ENCODE results near the gene SCMH1.

SCMH1 gene

DNA sequence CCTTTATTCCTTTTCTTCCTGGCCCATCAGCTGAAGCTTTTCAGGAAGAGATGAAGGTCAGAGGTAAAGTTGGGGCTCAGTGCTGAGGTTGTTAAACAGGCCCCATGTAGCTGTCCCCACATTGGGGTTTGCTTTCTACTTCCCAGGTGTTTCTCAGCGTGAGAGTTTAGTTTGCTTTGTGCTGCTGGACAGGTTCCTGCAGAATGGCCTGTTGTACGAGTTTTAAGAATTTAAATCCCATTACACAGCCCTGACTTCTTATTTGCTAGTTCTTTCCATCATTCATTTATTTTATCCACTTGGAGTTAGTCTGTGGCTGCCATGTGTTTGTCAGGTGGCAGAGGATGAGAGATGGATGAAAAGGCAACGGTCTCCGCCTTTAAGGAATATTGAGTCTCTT lies 243.4 kb downstream of the SCMH1 start:
- no peak for DNase-seq
- H3K4me3 ChIP-seq (ENCODE audit: insufficient read depth, low read depth, low read length, poor library complexity, severe bottlenecking), result no peak overlapping the region
- no peaks in the 10 kb centered on the region for H3K9me3 ChIP-seq (ENCODE audit: control insufficient read depth, low read length)
- H3K4me1 ChIP-seq (ENCODE audit: control insufficient read depth, insufficient read depth, low read length, poor library complexity, severe bottlenecking), result no peaks in the 10 kb centered on the region
- H3K27me3 ChIP-seq (replicated peaks; ENCODE audit: control insufficient read depth, insufficient read depth, low read length, poor library complexity, severe bottlenecking), result no peaks in the 10 kb centered on the region
- peaks cover 42% of the 10 kb centered on the region for H3K36me3 ChIP-seq (ENCODE audit: control insufficient read depth, insufficient read depth, low read length)
- H3K27ac ChIP-seq (ENCODE audit: insufficient read depth, low read length, poor library complexity, severe bottlenecking), result no peak overlapping the region

DNA sequence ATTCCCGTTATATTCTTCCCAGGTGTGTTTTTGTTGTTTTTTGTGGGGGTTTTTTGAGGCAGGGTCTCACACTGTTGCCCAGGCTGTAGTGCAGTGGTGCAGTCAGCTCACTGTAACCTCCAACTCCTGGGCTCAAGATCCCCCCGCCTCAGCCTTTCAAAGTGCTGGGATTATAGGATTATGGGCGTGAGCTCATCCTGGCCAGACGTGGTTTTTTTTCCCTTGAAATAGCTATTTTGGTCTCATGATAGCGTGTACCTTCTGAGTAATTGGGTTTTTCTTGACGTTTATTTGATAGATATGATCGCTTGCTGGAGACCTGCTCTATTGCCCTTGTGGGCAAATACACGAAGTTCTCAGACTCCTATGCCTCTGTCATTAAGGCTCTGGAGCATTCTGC lies 245.0 kb downstream of the SCMH1 start:
- Histone ChIP-seq H3K4me3 (ENCODE audit: insufficient read depth, low read depth, low read length, poor library complexity, severe bottlenecking) (no peak overlapping the region), H3K27ac (ENCODE audit: insufficient read depth, low read length, poor library complexity, severe bottlenecking) (no peak overlapping the region), H3K27me3 (replicated peaks; ENCODE audit: control insufficient read depth, insufficient read depth, low read length, poor library complexity, severe bottlenecking) (no peaks in the 10 kb centered on the region), H3K4me1 (ENCODE audit: control insufficient read depth, insufficient read depth, low read length, poor library complexity, severe bottlenecking) (no peaks in the 10 kb centered on the region), H3K9me3 (ENCODE audit: control insufficient read depth, low read length) (no peaks in the 10 kb centered on the region), H3K36me3 (ENCODE audit: control insufficient read depth, insufficient read depth, low read length) (peaks cover 48% of the 10 kb centered on the region)
- DNase-seq, result no peak

DNA sequence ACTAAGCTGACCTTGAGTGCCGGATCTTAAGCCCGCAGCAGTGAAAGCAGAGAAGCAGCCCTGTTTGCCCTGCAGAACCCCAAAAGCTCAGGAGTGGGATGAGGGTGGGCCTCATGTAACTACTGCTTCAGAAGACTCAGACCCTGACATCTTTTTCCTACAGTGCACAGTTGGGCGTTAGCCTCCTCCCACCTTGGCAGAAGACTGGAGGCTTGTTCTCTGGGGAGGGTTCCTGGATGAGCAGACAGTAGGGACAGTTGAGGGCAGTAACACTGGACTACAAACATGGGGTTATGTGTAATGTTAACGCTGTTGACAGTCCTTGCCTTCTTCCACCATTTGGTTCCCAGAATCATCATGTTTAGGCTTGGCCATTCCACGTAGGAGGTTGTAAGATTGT lies 253.0 kb downstream of the SCMH1 start:
- Histone ChIP-seq H3K27me3 (replicated peaks; ENCODE audit: control insufficient read depth, insufficient read depth, low read length, poor library complexity, severe bottlenecking) (no peaks in the 10 kb centered on the region), H3K27ac (ENCODE audit: insufficient read depth, low read length, poor library complexity, severe bottlenecking) (no peak overlapping the region), H3K4me1 (ENCODE audit: control insufficient read depth, insufficient read depth, low read length, poor library complexity, severe bottlenecking) (no peaks in the 10 kb centered on the region), H3K36me3 (ENCODE audit: control insufficient read depth, insufficient read depth, low read length) (peaks cover 67% of the 10 kb centered on the region), H3K4me3 (ENCODE audit: insufficient read depth, low read depth, low read length, poor library complexity, severe bottlenecking) (no peak overlapping the region), H3K9me3 (ENCODE audit: control insufficient read depth, low read length) (no peaks in the 10 kb centered on the region)
- no peak for DNase-seq

- Histone ChIP-seq H3K27me3 (replicated peaks; ENCODE audit: control insufficient read depth, insufficient read depth, low read length, poor library complexity, severe bottlenecking) (no peaks in the 10 kb centered on the region), H3K36me3 (ENCODE audit: control insufficient read depth, insufficient read depth, low read length) (peaks cover 65% of the 10 kb centered on the region), H3K4me1 (ENCODE audit: control insufficient read depth, insufficient read depth, low read length, poor library complexity, severe bottlenecking) (no peaks in the 10 kb centered on the region), H3K27ac (ENCODE audit: insufficient read depth, low read length, poor library complexity, severe bottlenecking) (no peak overlapping the region), H3K9me3 (ENCODE audit: control insufficient read depth, low read length) (no peaks in the 10 kb centered on the region), H3K4me3 (ENCODE audit: insufficient read depth, low read depth, low read length, poor library complexity, severe bottlenecking) (no peak overlapping the region)
- DNase-seq, result no peak
These were observed 253.8 kb downstream of the SCMH1 start for GRCh38 chr1:40988280-40988679.

DNA sequence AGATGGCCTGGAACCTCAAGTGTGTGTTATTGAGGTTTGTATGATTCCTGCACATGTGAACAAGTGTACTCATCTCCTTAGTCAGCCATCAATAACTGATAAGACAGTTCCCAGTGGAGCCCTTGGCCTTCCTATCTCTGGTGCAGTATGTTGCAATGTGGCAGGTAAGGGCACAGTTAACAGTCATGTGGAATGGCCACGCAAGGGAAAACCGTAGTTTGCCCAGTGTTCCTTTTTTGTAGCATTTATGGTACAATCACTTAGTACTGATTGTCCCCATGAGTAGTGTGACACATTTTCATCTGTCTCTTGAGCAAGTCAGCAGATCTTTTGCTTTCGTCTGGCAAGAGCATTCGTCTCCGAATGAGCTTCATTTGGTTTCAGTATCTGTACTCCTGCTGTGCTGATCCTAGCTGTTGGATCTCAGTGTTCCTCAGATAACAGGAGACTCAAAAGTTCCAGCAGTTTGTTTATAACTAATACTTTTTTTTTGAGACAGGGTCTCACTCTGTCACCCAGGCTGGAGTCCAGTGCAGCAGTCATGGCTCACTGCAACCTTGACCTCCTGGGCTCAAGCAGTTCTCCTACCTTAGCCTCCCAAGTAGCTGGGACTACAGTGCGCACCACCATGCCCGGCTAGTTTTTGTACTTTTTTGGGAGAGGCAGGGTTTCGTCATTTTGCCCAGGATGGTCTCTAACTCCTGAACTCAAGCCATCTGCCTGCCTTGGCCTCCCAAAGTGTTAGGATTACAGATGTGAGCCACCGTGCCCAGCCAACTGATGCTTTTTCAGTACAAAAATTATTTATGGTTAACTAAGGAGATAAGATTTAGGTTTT lies 254.4 kb downstream of the SCMH1 start:
- Histone ChIP-seq H3K4me3 (ENCODE audit: insufficient read depth, low read depth, low read length, poor library complexity, severe bottlenecking) (no peak overlapping the region), H3K4me1 (ENCODE audit: control insufficient read depth, insufficient read depth, low read length, poor library complexity, severe bottlenecking) (no peaks in the 10 kb centered on the region), H3K27ac (ENCODE audit: insufficient read depth, low read length, poor library complexity, severe bottlenecking) (no peak overlapping the region), H3K9me3 (ENCODE audit: control insufficient read depth, low read length) (no peaks in the 10 kb centered on the region), H3K36me3 (ENCODE audit: control insufficient read depth, insufficient read depth, low read length) (peaks cover 66% of the 10 kb centered on the region), H3K27me3 (replicated peaks; ENCODE audit: control insufficient read depth, insufficient read depth, low read length, poor library complexity, severe bottlenecking) (no peaks in the 10 kb centered on the region)
- no peak for DNase-seq

DNA sequence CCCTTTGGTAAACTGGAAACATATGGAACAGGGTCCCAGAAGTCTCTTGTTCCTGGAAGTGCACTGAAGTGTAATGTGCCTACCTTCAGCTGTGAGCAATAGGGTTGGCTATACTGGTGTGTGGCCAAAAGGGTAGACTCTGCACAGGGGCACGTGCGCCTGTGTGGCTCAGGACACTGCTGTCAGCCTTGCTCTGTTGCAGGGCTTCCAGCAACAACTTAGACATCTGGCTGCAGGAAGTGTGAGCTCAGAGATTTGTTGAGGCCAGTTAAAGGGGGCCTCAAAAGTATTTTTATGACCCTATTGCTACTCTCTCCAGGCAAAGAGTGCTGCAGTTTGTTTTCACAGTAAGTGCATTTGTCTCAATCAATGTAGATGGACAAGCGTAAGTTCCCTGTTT lies 255.2 kb downstream of the SCMH1 start:
- Histone ChIP-seq H3K27me3 (replicated peaks; ENCODE audit: control insufficient read depth, insufficient read depth, low read length, poor library complexity, severe bottlenecking) (no peaks in the 10 kb centered on the region), H3K4me1 (ENCODE audit: control insufficient read depth, insufficient read depth, low read length, poor library complexity, severe bottlenecking) (no peaks in the 10 kb centered on the region), H3K36me3 (ENCODE audit: control insufficient read depth, insufficient read depth, low read length) (peaks cover 63% of the 10 kb centered on the region), H3K27ac (ENCODE audit: insufficient read depth, low read length, poor library complexity, severe bottlenecking) (no peak overlapping the region), H3K4me3 (ENCODE audit: insufficient read depth, low read depth, low read length, poor library complexity, severe bottlenecking) (no peak overlapping the region), H3K9me3 (ENCODE audit: control insufficient read depth, low read length) (no peaks in the 10 kb centered on the region)
- no peak for DNase-seq

- Histone ChIP-seq H3K27ac (ENCODE audit: insufficient read depth, low read length, poor library complexity, severe bottlenecking) (no peak overlapping the region), H3K27me3 (replicated peaks; ENCODE audit: control insufficient read depth, insufficient read depth, low read length, poor library complexity, severe bottlenecking) (no peaks in the 10 kb centered on the region), H3K4me1 (ENCODE audit: control insufficient read depth, insufficient read depth, low read length, poor library complexity, severe bottlenecking) (no peaks in the 10 kb centered on the region), H3K36me3 (ENCODE audit: control insufficient read depth, insufficient read depth, low read length) (peaks cover 60% of the 10 kb centered on the region), H3K4me3 (ENCODE audit: insufficient read depth, low read depth, low read length, poor library complexity, severe bottlenecking) (no peak overlapping the region), H3K9me3 (ENCODE audit: control insufficient read depth, low read length) (no peaks in the 10 kb centered on the region)
- DNase-seq, result no peak
These were observed 255.8 kb downstream of the SCMH1 start for GRCh38 chr1:40986328-40986783.

GRCh38 chr1:40985875-40986274 lies 256.2 kb downstream of the SCMH1 start:
- peaks cover 3% of the 10 kb centered on the region for H3K4me1 ChIP-seq (ENCODE audit: control insufficient read depth, insufficient read depth, low read length, poor library complexity, severe bottlenecking)
- no peak overlapping the region for H3K27ac ChIP-seq (ENCODE audit: insufficient read depth, low read length, poor library complexity, severe bottlenecking)
- no peaks in the 10 kb centered on the region for H3K27me3 ChIP-seq (replicated peaks; ENCODE audit: control insufficient read depth, insufficient read depth, low read length, poor library complexity, severe bottlenecking)
- no peak overlapping the region for H3K4me3 ChIP-seq (ENCODE audit: insufficient read depth, low read depth, low read length, poor library complexity, severe bottlenecking)
- peaks cover 55% of the 10 kb centered on the region for H3K36me3 ChIP-seq (ENCODE audit: control insufficient read depth, insufficient read depth, low read length)
- no peaks in the 10 kb centered on the region for H3K9me3 ChIP-seq (ENCODE audit: control insufficient read depth, low read length)
- DNase-seq, result no peak

DNA sequence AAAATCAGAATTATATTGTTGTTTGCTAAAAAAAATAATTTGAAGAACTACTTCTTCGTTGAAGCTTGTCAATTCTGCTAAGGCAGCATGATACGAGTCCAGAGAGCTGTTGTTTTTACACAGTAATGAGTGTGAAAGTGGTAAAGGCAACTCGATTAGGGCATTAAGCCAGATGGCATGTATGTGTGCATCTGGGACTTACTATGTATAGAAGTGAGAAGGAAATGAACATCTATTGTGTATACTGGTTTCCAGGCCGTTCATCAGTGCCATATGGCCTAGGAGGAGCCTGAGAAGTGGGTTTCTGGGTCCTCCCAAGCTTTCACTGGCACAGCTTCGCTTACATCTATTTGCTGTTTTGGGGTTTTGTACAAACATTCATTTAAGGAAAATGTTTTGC lies 256.9 kb downstream of the SCMH1 start:
- Histone ChIP-seq H3K4me1 (ENCODE audit: control insufficient read depth, insufficient read depth, low read length, poor library complexity, severe bottlenecking) (peaks cover 7% of the 10 kb centered on the region), H3K4me3 (ENCODE audit: insufficient read depth, low read depth, low read length, poor library complexity, severe bottlenecking) (no peak overlapping the region), H3K27me3 (replicated peaks; ENCODE audit: control insufficient read depth, insufficient read depth, low read length, poor library complexity, severe bottlenecking) (no peaks in the 10 kb centered on the region), H3K9me3 (ENCODE audit: control insufficient read depth, low read length) (no peaks in the 10 kb centered on the region), H3K27ac (ENCODE audit: insufficient read depth, low read length, poor library complexity, severe bottlenecking) (no peak overlapping the region), H3K36me3 (ENCODE audit: control insufficient read depth, insufficient read depth, low read length) (peaks cover 49% of the 10 kb centered on the region)
- DNase-seq, result no peak

- no peak overlapping the region for H3K4me3 ChIP-seq (ENCODE audit: insufficient read depth, low read depth, low read length, poor library complexity, severe bottlenecking)
- DNase-seq, result no peak
- peaks cover 45% of the 10 kb centered on the region for H3K36me3 ChIP-seq (ENCODE audit: control insufficient read depth, insufficient read depth, low read length)
- H3K4me1 ChIP-seq (ENCODE audit: control insufficient read depth, insufficient read depth, low read length, poor library complexity, severe bottlenecking), result peaks cover 7% of the 10 kb centered on the region
- H3K27ac ChIP-seq (ENCODE audit: insufficient read depth, low read length, poor library complexity, severe bottlenecking), result no peak overlapping the region
- no peaks in the 10 kb centered on the region for H3K9me3 ChIP-seq (ENCODE audit: control insufficient read depth, low read length)
- no peaks in the 10 kb centered on the region for H3K27me3 ChIP-seq (replicated peaks; ENCODE audit: control insufficient read depth, insufficient read depth, low read length, poor library complexity, severe bottlenecking)
These were observed 257.6 kb downstream of the SCMH1 start for GRCh38 chr1:40984531-40984930.
